ENCODE data around the gene DTL. TPM values are rescaled to one million over a fixed set of nuclear protein-coding genes. Genes with fewer than 3 reads are reported as not detected.

The DTL gene
- total and polyA plus RNA-seq, 2 of the 13 experiments (the other 11 are each of a cell fraction or from before 2014, with no cell fraction given), result 10.4 to 32.8 TPM

- TF ChIP-seq ELF3 (CRISPR knock-in tag; IDR thresholded peaks at IDR 0.05) (0 out of 2 replicates have a peak, but pooled peaks have one; percentile 15), SOX5 (CRISPR knock-in tag; IDR thresholded peaks at IDR 0.05; ENCODE audit: borderline replicate concordance) (peak; percentile 36; the same call in 1 of the 2 replicates), CEBPG (CRISPR knock-in tag; IDR thresholded peaks at IDR 0.05) (peak; percentile 57), FOSL2 (CRISPR knock-in tag; IDR thresholded peaks at IDR 0.05) (0 out of 2 replicates have a peak, but pooled peaks have one; percentile 20), ZBTB46 (CRISPR knock-in tag; IDR thresholded peaks at IDR 0.05; ENCODE audit: borderline replicate concordance) (no peak), HOMEZ (CRISPR knock-in tag; IDR thresholded peaks at IDR 0.05; ENCODE audit: low read depth) (0 out of 2 replicates have a peak, but pooled peaks have one; percentile 13), KLF15 (CRISPR knock-in tag; IDR thresholded peaks at IDR 0.05; ENCODE audit: borderline replicate concordance) (no peak), HDAC2 (CRISPR knock-in tag; IDR thresholded peaks at IDR 0.05) (0 out of 2 replicates have a peak, but pooled peaks have one; percentile 22), CTCF (CRISPR knock-in tag; IDR thresholded peaks at IDR 0.05) (peak; percentile 93), TARDBP (CRISPR knock-in tag; IDR thresholded peaks at IDR 0.05) (peak; percentile 50; the same call in 1 of the 2 replicates), TOPORS (CRISPR knock-in tag; IDR thresholded peaks at IDR 0.05) (0 out of 2 replicates have a peak, but pooled peaks have one; percentile 28), ERF (CRISPR knock-in tag; IDR thresholded peaks at IDR 0.05) (peak; percentile 40; the same call in 1 of the 2 replicates), MIER3 (CRISPR knock-in tag; IDR thresholded peaks at IDR 0.05; ENCODE audit: borderline replicate concordance) (0 out of 2 replicates have a peak, but pooled peaks have one; percentile 38), SAP130 (CRISPR knock-in tag; IDR thresholded peaks at IDR 0.05; ENCODE audit: low read depth) (peak; percentile 44; the same call in 1 of the 2 replicates), ZNF564 (CRISPR knock-in tag; IDR thresholded peaks at IDR 0.05) (no peak), GATAD1 (CRISPR knock-in tag; IDR thresholded peaks at IDR 0.05) (peak; percentile 42; the same call in 1 of the 2 replicates), STAG1 (CRISPR knock-in tag; IDR thresholded peaks at IDR 0.05) (peak; percentile 83), GATAD2A (CRISPR knock-in tag; IDR thresholded peaks at IDR 0.05) (peak; percentile 35; the same call in 1 of the 2 replicates), ZNF317 (CRISPR knock-in tag; IDR thresholded peaks at IDR 0.05) (no peak), SOX6 (IDR thresholded peaks at IDR 0.05) (no peak), SOX6 (CRISPR knock-in tag; IDR thresholded peaks at IDR 0.05) (0 out of 2 replicates have a peak, but pooled peaks have one; percentile 13), HMGXB4 (CRISPR knock-in tag; IDR thresholded peaks at IDR 0.05; ENCODE audit: borderline replicate concordance in 1 of 2, low read depth in 1 of 2) (peak in 1 of 2 experiments; percentile 54; a peak in 1 of 4 replicates), HNRNPK (IDR thresholded peaks at IDR 0.05; ENCODE audit: low read depth, low read length, poor library complexity, severe bottlenecking) (peak; percentile 55)
Measured at GRCh38 chr1:212012034-212012740, 23.4 kb upstream of the DTL start (continued).

Measured in HepG2 (cell line).